NK-92 (cell line): Measurements from ENCODE around the gene EXOC3L1.

ENCODE experiments used
- DNase-seq: peaks from one replicate; lab custom pipeline; 2025; ENCODE audit not compliant: unreplicated experiment; lab: John Stamatoyannopoulos, UW

Gene EXOC3L1

GRCh38 chr16:67190041-67190440 is at the start of gene EXOC3L1:
TSS of gene EXOC3L1 (minus strand) at chr16:67190136. CDS start at chr16:67189676, 460 bp downstream.
- DNase-seq: no peak

- no peak for DNase-seq
These were observed 49.0 kb upstream of the EXOC3L1 start for GRCh38 chr16:67238806-67239470.

- DNase-seq: no peak
These were observed 48.3 kb upstream of the EXOC3L1 start for GRCh38 chr16:67238278-67238575.

- DNase-seq: no peak
These were observed 47.7 kb upstream of the EXOC3L1 start for GRCh38 chr16:67237396-67238277.

- no peak for DNase-seq
These were observed 46.8 kb upstream of the EXOC3L1 start for GRCh38 chr16:67236563-67237395.

GRCh38 chr16:67235816-67236562 is 46.1 kb upstream of the EXOC3L1 start:
- no peak for DNase-seq

GRCh38 chr16:67234180-67234597 is 44.3 kb upstream of the EXOC3L1 start:
- DNase-seq: no peak

GRCh38 chr16:67233596-67233995 is 43.7 kb upstream of the EXOC3L1 start:
- no peak for DNase-seq

- no peak for DNase-seq
These were observed 41.1 kb upstream of the EXOC3L1 start for GRCh38 chr16:67230809-67231660.

GRCh38 chr16:67229906-67230808 is 40.2 kb upstream of the EXOC3L1 start:
- no peak for DNase-seq

GRCh38 chr16:67228905-67229304 is 39.0 kb upstream of the EXOC3L1 start:
- no peak for DNase-seq

- DNase-seq: no peak
These were observed 38.3 kb upstream of the EXOC3L1 start for GRCh38 chr16:67228034-67228785.

- no peak for DNase-seq
These were observed 37.6 kb upstream of the EXOC3L1 start for GRCh38 chr16:67227567-67227921.

- peak; percentile 89 for DNase-seq
These were observed 37.0 kb upstream of the EXOC3L1 start, which contains the start of gene TMEM208 for GRCh38 chr16:67226804-67227566. TSS of gene TMEM208 (plus strand) at chr16:67227130. CDS start at chr16:67227219, 89 bp downstream.

- DNase-seq: no peak
These were observed 36.4 kb upstream of the EXOC3L1 start for GRCh38 chr16:67226295-67226803.

- DNase-seq: no peak
These were observed 34.1 kb upstream of the EXOC3L1 start for GRCh38 chr16:67223992-67224391.
